HEK293 (cell line): ENCODE data around the gene ZNF503.

Experiments used
- IKZF3 ChIP-seq: fragments of 450-650 bp; IDR thresholded peaks from 2 replicates; pipeline ENCODE4 v1.5.0; 2018; ENCODE audit warnings: missing biosample characterization, mild to moderate bottlenecking, missing genetic modification characterization, moderate library complexity
- KLF1 ChIP-seq: fragments of 450-650 bp; formaldehyde crosslinking; IDR thresholded peaks from 2 replicates; pipeline ENCODE4 v1.5.1; 2016; ENCODE audit warnings: missing biosample characterization, missing genetic modification characterization
- MZF1 ChIP-seq: fragments of 450-650 bp; formaldehyde crosslinking; IDR thresholded peaks from 2 replicates; pipeline ENCODE4 v1.5.1; 2017; ENCODE audit warnings: missing biosample characterization, missing genetic modification characterization, borderline replicate concordance
- SP2 ChIP-seq: fragments of 450-650 bp; formaldehyde crosslinking; IDR thresholded peaks from 2 replicates; pipeline ENCODE4 v1.5.1; 2016; ENCODE audit warnings: missing biosample characterization, missing genetic modification characterization
- SP3 ChIP-seq: fragments of 450-650 bp; formaldehyde crosslinking; IDR thresholded peaks from 2 replicates; pipeline ENCODE4 v1.5.1; 2016; ENCODE audit warnings: missing biosample characterization, missing genetic modification characterization
- TRIM28 ChIP-seq: IDR thresholded peaks from 2 replicates; pipeline ENCODE4 v1.6.1; 2011; ENCODE audit warnings: low read length, control low read depth, borderline replicate concordance
- WT1 ChIP-seq: fragments of 450-650 bp; formaldehyde crosslinking; IDR thresholded peaks from 2 replicates; pipeline ENCODE4 v1.5.1; 2016; ENCODE audit warnings: missing biosample characterization, missing genetic modification characterization
- ZBTB1 ChIP-seq: fragments of 450-650 bp; formaldehyde crosslinking; IDR thresholded peaks from 2 replicates; pipeline ENCODE4 v1.5.1; 2016; ENCODE audit warnings: missing biosample characterization, missing genetic modification characterization
- ZBTB17 ChIP-seq: fragments of 450-650 bp; formaldehyde crosslinking; IDR thresholded peaks from 2 replicates; pipeline ENCODE4 v1.5.1; 2016; ENCODE audit warnings: missing biosample characterization, missing genetic modification characterization
- ZBTB20 ChIP-seq: fragments of 450-650 bp; formaldehyde crosslinking; IDR thresholded peaks from 2 replicates; pipeline ENCODE4 v1.5.1; 2016; ENCODE audit warnings: missing biosample characterization, missing genetic modification characterization
- ZBTB48 ChIP-seq: fragments of 450-650 bp; formaldehyde crosslinking; IDR thresholded peaks from 2 replicates; pipeline ENCODE4 v1.5.1; 2016; ENCODE audit warnings: missing biosample characterization, missing genetic modification characterization
- ZBTB7A ChIP-seq: fragments of 450-650 bp; formaldehyde crosslinking; IDR thresholded peaks from 2 replicates; pipeline ENCODE4 v1.5.1; 2016; ENCODE audit warnings: low read depth, missing biosample characterization, missing genetic modification characterization
- ZEB2 ChIP-seq: fragments of 450-650 bp; formaldehyde crosslinking; IDR thresholded peaks from 2 replicates; pipeline ENCODE4 v1.5.1; 2016; ENCODE audit warnings: missing biosample characterization, missing genetic modification characterization
- ZFHX2 ChIP-seq: fragments of 450-650 bp; formaldehyde crosslinking; conservative IDR thresholded peaks from 2 replicates; pipeline ENCODE4 v1.5.1; 2016; ENCODE audit warnings: missing biosample characterization, missing genetic modification characterization
- ZNF157 ChIP-seq: fragments of 450-650 bp; formaldehyde crosslinking; IDR thresholded peaks from 2 replicates; pipeline ENCODE4 v1.5.1; 2016; ENCODE audit warnings: missing biosample characterization, missing genetic modification characterization
- ZNF175 ChIP-seq: fragments of 450-650 bp; formaldehyde crosslinking; IDR thresholded peaks from 2 replicates; pipeline ENCODE4 v1.5.1; 2016; ENCODE audit warnings: missing biosample characterization, missing genetic modification characterization
- ZNF202 ChIP-seq: fragments of 450-650 bp; formaldehyde crosslinking; IDR thresholded peaks from 2 replicates; pipeline ENCODE4 v1.5.1; 2016; ENCODE audit warnings: missing biosample characterization, missing genetic modification characterization, borderline replicate concordance
- ZNF366 ChIP-seq: fragments of 450-650 bp; formaldehyde crosslinking; conservative IDR thresholded peaks from 2 replicates; pipeline ENCODE4 v1.5.1; 2016; ENCODE audit warnings: missing biosample characterization, missing genetic modification characterization
- ZNF391 ChIP-seq: fragments of 450-650 bp; formaldehyde crosslinking; IDR thresholded peaks from 2 replicates; pipeline ENCODE4 v1.5.1; 2016; ENCODE audit warnings: low read depth, missing biosample characterization, missing genetic modification characterization, borderline replicate concordance
- ZNF423 ChIP-seq: fragments of 450-650 bp; formaldehyde crosslinking; IDR thresholded peaks from 2 replicates; pipeline ENCODE4 v1.5.1; 2016; ENCODE audit warnings: missing biosample characterization, missing genetic modification characterization
- ZNF629 ChIP-seq: fragments of 450-650 bp; formaldehyde crosslinking; IDR thresholded peaks from 2 replicates; pipeline ENCODE4 v1.5.1; 2017; ENCODE audit warnings: missing biosample characterization, missing genetic modification characterization
- ZNF76 ChIP-seq: fragments of 450-650 bp; formaldehyde crosslinking; IDR thresholded peaks from 2 replicates; pipeline ENCODE4; 2016; ENCODE audit warnings: low read depth, missing biosample characterization, missing genetic modification characterization, borderline replicate concordance
- ZNF792 ChIP-seq: fragments of 450-650 bp; formaldehyde crosslinking; IDR thresholded peaks from 2 replicates; pipeline ENCODE4 v1.5.1; 2016; ENCODE audit warnings: missing biosample characterization, missing genetic modification characterization
- ZXDB ChIP-seq: fragments of 450-650 bp; formaldehyde crosslinking; IDR thresholded peaks from 2 replicates; pipeline ENCODE4 v1.5.1; 2016; ENCODE audit warnings: missing biosample characterization, missing genetic modification characterization
- TF ChIP-seq, protein P1 (sequence below): fragments of 450-650 bp; formaldehyde crosslinking; IDR thresholded peaks from 2 replicates; pipeline ENCODE4 v1.5.1; 2016; ENCODE audit warnings: missing biosample characterization, missing genetic modification characterization
- TF ChIP-seq, protein P2 (sequence below): fragments of 450-650 bp; formaldehyde crosslinking; IDR thresholded peaks from 2 replicates; pipeline ENCODE4 v1.5.1; 2016; ENCODE audit warnings: missing biosample characterization, missing genetic modification characterization
- TF ChIP-seq, protein P3 (sequence below): fragments of 450-650 bp; formaldehyde crosslinking; IDR thresholded peaks from 2 replicates; pipeline ENCODE4 v1.5.1; 2016; ENCODE audit warnings: missing biosample characterization, missing genetic modification characterization
- TF ChIP-seq, protein P4 (sequence below): fragments of 450-650 bp; formaldehyde crosslinking; IDR thresholded peaks from 2 replicates; pipeline ENCODE4 v1.5.1; 2016; ENCODE audit warnings: missing biosample characterization, missing genetic modification characterization
- TF ChIP-seq, protein P5 (sequence below): fragments of 450-650 bp; formaldehyde crosslinking; IDR thresholded peaks from 2 replicates; pipeline ENCODE4 v1.5.1; 2016; ENCODE audit warnings: missing biosample characterization, missing genetic modification characterization

The ZNF503 gene

DNA sequence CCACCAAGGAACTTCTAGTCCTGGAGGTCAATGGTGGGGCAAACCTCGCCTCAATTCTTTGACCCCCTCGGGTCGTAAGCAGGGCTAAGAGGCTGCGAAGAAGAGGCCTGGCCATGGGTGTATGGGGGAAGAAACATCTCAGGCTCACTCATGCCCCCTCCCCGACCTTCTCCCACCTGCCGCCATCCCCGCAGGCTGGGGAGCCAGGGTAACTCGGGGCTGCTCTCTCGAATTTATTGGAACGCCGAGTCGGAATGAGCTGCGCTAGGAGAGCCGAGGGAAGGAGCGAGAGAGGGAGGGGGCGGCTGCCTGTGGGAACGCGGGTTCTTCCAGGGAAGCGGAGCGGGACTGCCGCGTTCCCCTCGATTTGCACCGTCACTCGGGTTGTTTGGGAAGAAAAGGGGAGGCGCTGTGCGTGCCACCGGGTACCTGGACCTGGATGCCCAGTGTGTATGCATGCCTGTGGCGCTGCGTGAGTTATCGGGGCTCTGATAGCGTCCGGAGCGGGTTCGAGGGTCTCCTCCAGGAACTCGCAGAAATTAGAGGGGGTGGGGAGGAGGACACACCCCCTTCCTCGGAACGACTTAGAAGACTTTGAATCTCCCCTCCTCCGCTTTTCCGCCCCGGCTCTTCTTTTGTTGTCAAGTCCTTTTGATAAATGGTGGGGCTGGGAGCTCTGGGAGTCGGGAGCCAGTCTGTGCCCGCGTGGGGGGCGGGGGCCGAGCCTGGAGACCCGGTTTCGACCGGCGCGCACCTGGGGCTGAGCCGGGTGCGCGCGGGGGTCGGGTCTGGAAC, 1.8 kb upstream of the ZNF503 start (continued):
- TF ChIP-seq ZNF391 (tag by site-specific recombination) (peak; percentile 56; the same call in 1 of the 2 replicates), ZBTB20 (tag by site-specific recombination) (peak; percentile 65), ZNF423 (tag by site-specific recombination) (no peak), ZNF76 (peak; percentile 47; the same call in 1 of the 2 replicates), ZEB2 (tag by site-specific recombination) (peak; percentile 78), ZBTB48 (peak; percentile 69; the same call in 1 of the 2 replicates), ZNF792 (tag by site-specific recombination) (no peak), MZF1 (tag by site-specific recombination) (peak; percentile 89; the same call in 1 of the 2 replicates), ZXDB (tag by site-specific recombination) (peak; percentile 55; the same call in 1 of the 2 replicates), ZNF202 (tag by site-specific recombination) (no peak), ZBTB7A (tag by site-specific recombination) (0 out of 2 replicates have a peak, but pooled peaks have one; percentile 53), WT1 (tag by site-specific recombination) (peak; percentile 28; the same call in 1 of the 2 replicates), SP3 (tag by site-specific recombination) (no peak; the same call in 1 of the 2 replicates), ZNF629 (peak; percentile 8; the same call in 1 of the 2 replicates), ZNF157 (tag by site-specific recombination) (no peak), KLF1 (peak; percentile 19; the same call in 1 of the 2 replicates), ZNF366 (tag by site-specific recombination) (no peak; the same call in 1 of the 2 replicates), ZNF175 (no peak), ZFHX2 (tag by site-specific recombination) (peak; percentile 84), ZBTB17 (tag by site-specific recombination) (peak; percentile 100), TRIM28 (no peak), IKZF3 (tag by site-specific recombination) (peak; percentile 85), ZBTB1 (tag by site-specific recombination) (no peak), SP2 (tag by site-specific recombination) (peak; percentile 64)
- TF ChIP-seq, protein P1, sequence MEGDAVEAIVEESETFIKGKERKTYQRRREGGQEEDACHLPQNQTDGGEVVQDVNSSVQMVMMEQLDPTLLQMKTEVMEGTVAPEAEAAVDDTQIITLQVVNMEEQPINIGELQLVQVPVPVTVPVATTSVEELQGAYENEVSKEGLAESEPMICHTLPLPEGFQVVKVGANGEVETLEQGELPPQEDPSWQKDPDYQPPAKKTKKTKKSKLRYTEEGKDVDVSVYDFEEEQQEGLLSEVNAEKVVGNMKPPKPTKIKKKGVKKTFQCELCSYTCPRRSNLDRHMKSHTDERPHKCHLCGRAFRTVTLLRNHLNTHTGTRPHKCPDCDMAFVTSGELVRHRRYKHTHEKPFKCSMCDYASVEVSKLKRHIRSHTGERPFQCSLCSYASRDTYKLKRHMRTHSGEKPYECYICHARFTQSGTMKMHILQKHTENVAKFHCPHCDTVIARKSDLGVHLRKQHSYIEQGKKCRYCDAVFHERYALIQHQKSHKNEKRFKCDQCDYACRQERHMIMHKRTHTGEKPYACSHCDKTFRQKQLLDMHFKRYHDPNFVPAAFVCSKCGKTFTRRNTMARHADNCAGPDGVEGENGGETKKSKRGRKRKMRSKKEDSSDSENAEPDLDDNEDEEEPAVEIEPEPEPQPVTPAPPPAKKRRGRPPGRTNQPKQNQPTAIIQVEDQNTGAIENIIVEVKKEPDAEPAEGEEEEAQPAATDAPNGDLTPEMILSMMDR (tag by site-specific recombination), result peak; percentile 57
- TF ChIP-seq, protein P2, sequence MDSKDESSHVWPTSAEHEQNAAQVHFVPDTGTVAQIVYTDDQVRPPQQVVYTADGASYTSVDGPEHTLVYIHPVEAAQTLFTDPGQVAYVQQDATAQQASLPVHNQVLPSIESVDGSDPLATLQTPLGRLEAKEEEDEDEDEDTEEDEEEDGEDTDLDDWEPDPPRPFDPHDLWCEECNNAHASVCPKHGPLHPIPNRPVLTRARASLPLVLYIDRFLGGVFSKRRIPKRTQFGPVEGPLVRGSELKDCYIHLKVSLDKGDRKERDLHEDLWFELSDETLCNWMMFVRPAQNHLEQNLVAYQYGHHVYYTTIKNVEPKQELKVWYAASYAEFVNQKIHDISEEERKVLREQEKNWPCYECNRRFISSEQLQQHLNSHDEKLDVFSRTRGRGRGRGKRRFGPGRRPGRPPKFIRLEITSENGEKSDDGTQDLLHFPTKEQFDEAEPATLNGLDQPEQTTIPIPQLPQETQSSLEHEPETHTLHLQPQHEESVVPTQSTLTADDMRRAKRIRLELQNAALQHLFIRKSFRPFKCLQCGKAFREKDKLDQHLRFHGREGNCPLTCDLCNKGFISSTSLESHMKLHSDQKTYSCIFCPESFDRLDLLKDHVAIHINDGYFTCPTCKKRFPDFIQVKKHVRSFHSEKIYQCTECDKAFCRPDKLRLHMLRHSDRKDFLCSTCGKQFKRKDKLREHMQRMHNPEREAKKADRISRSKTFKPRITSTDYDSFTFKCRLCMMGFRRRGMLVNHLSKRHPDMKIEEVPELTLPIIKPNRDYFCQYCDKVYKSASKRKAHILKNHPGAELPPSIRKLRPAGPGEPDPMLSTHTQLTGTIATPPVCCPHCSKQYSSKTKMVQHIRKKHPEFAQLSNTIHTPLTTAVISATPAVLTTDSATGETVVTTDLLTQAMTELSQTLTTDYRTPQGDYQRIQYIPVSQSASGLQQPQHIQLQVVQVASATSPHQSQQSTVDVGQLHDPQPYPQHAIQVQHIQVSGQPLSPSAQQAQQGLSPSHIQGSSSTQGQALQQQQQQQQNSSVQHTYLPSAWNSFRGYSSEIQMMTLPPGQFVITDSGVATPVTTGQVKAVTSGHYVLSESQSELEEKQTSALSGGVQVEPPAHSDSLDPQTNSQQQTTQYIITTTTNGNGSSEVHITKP (tag by site-specific recombination), result peak; percentile 98
- TF ChIP-seq, protein P3, sequence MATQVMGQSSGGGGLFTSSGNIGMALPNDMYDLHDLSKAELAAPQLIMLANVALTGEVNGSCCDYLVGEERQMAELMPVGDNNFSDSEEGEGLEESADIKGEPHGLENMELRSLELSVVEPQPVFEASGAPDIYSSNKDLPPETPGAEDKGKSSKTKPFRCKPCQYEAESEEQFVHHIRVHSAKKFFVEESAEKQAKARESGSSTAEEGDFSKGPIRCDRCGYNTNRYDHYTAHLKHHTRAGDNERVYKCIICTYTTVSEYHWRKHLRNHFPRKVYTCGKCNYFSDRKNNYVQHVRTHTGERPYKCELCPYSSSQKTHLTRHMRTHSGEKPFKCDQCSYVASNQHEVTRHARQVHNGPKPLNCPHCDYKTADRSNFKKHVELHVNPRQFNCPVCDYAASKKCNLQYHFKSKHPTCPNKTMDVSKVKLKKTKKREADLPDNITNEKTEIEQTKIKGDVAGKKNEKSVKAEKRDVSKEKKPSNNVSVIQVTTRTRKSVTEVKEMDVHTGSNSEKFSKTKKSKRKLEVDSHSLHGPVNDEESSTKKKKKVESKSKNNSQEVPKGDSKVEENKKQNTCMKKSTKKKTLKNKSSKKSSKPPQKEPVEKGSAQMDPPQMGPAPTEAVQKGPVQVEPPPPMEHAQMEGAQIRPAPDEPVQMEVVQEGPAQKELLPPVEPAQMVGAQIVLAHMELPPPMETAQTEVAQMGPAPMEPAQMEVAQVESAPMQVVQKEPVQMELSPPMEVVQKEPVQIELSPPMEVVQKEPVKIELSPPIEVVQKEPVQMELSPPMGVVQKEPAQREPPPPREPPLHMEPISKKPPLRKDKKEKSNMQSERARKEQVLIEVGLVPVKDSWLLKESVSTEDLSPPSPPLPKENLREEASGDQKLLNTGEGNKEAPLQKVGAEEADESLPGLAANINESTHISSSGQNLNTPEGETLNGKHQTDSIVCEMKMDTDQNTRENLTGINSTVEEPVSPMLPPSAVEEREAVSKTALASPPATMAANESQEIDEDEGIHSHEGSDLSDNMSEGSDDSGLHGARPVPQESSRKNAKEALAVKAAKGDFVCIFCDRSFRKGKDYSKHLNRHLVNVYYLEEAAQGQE, result 0 out of 2 replicates have a peak, but pooled peaks have one; percentile 9
- TF ChIP-seq, protein P4, sequence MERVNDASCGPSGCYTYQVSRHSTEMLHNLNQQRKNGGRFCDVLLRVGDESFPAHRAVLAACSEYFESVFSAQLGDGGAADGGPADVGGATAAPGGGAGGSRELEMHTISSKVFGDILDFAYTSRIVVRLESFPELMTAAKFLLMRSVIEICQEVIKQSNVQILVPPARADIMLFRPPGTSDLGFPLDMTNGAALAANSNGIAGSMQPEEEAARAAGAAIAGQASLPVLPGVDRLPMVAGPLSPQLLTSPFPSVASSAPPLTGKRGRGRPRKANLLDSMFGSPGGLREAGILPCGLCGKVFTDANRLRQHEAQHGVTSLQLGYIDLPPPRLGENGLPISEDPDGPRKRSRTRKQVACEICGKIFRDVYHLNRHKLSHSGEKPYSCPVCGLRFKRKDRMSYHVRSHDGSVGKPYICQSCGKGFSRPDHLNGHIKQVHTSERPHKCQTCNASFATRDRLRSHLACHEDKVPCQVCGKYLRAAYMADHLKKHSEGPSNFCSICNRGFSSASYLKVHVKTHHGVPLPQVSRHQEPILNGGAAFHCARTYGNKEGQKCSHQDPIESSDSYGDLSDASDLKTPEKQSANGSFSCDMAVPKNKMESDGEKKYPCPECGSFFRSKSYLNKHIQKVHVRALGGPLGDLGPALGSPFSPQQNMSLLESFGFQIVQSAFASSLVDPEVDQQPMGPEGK (tag by site-specific recombination), result peak; percentile 53; the same call in 1 of the 2 replicates
- TF ChIP-seq, protein P5, sequence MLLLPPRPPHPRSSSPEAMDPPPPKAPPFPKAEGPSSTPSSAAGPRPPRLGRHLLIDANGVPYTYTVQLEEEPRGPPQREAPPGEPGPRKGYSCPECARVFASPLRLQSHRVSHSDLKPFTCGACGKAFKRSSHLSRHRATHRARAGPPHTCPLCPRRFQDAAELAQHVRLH (tag by site-specific recombination), result 0 out of 2 replicates have a peak, but pooled peaks have one; percentile 24
